Measurements from ENCODE around the gene DDB1.

DDB1 gene

DNA sequence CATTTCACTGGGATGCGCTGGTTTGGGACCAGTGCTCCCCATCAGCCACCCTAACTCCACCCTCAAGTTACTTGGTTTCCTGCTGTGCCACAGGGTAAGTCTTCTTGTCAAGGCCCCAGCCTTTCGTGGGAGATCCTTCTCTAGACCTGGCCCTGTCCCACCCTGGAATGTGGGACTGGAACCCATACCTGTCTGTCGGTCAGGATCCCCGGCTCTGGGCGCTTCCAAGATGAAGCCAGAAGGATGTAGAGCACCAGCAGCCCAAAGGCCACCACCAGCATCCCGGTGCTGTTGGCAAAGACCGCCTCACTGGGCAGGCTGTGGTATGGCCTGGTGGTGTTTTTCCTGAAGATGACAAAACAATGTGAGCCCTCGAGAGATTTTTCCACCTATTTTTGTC lies 17.9 kb upstream of the DDB1 start:
- POLR2A ChIA-PET: interaction anchor here (0.9 to 5.3 kb wide), 2 partner anchors 11 to 19 kb away, joined by 3 to 50 read pairs; partner anchors contain the start of genes CYB561A3 and TMEM138
- TF ChIP-seq ZNF384 (IDR thresholded peaks at IDR 0.05): no peak
- TF ChIP-seq LEF1 (IDR thresholded peaks at IDR 0.05; ENCODE audit: borderline replicate concordance): no peak
- no peak for TF ChIP-seq SP1 (IDR thresholded peaks at IDR 0.05)
- no peak for TF ChIP-seq NFRKB (IDR thresholded peaks at IDR 0.05)
- TF ChIP-seq CTBP1 (IDR thresholded peaks at IDR 0.05; ENCODE audit: borderline replicate concordance): no peak
- no peak for TF ChIP-seq FOXM1 (IDR thresholded peaks at IDR 0.05; ENCODE audit: borderline replicate concordance)
- no peak for TF ChIP-seq FOXA1 (IDR thresholded peaks at IDR 0.05)
- TF ChIP-seq, protein P1, sequence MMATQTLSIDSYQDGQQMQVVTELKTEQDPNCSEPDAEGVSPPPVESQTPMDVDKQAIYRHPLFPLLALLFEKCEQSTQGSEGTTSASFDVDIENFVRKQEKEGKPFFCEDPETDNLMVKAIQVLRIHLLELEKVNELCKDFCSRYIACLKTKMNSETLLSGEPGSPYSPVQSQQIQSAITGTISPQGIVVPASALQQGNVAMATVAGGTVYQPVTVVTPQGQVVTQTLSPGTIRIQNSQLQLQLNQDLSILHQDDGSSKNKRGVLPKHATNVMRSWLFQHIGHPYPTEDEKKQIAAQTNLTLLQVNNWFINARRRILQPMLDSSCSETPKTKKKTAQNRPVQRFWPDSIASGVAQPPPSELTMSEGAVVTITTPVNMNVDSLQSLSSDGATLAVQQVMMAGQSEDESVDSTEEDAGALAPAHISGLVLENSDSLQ (IDR thresholded peaks at IDR 0.05): no peak
- no peak for TF ChIP-seq ELF4 (IDR thresholded peaks at IDR 0.05)
- no peak for TF ChIP-seq TARDBP (IDR thresholded peaks at IDR 0.05)
- TF ChIP-seq HDGF (IDR thresholded peaks at IDR 0.05; ENCODE audit: borderline replicate concordance): no peak
- TF ChIP-seq ARNT (IDR thresholded peaks at IDR 0.05): no peak
- no peak for TF ChIP-seq FOXK2 (IDR thresholded peaks at IDR 0.05)
- no peak for TF ChIP-seq BHLHE40 (IDR thresholded peaks at IDR 0.05; ENCODE audit: borderline replicate concordance)
- TF ChIP-seq L3MBTL2 (conservative IDR thresholded peaks at IDR 0.05): no peak
- TF ChIP-seq SUZ12 (IDR thresholded peaks at IDR 0.05): no peak
- DNase-seq (ENCODE audit: extremely low spot score): no peak
- CTCF ChIA-PET: no interaction called here

DNA sequence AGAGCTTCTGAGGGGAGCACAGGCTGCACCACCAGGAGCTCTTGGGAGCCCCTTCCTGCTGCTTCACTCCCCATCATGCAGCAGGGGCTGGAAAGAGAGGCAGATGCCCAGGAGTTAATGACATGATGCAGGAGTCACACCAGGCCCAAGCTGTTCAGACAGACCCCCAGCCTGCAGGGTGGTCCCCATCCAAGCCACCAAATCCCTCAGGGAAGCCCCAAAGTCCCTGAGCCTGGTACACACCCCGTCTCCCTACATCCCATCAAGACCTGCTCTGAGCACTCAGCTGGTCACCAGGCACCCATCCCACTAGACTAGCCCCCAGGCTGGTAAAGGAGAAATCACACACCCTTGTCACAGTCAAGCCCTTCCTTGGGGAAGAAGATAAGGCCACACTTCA lies 17.4 kb upstream of the DDB1 start:
- no peak for TF ChIP-seq ZNF384 (IDR thresholded peaks at IDR 0.05)
- TF ChIP-seq BHLHE40 (IDR thresholded peaks at IDR 0.05; ENCODE audit: borderline replicate concordance): no peak
- no peak for TF ChIP-seq L3MBTL2 (conservative IDR thresholded peaks at IDR 0.05)
- TF ChIP-seq HDGF (IDR thresholded peaks at IDR 0.05; ENCODE audit: borderline replicate concordance): no peak
- no peak for TF ChIP-seq CTBP1 (IDR thresholded peaks at IDR 0.05; ENCODE audit: borderline replicate concordance)
- no peak for TF ChIP-seq ARNT (IDR thresholded peaks at IDR 0.05)
- no peak for TF ChIP-seq NFRKB (IDR thresholded peaks at IDR 0.05)
- TF ChIP-seq, protein P1 (IDR thresholded peaks at IDR 0.05): no peak
- TF ChIP-seq SP1 (IDR thresholded peaks at IDR 0.05): no peak
- TF ChIP-seq FOXM1 (IDR thresholded peaks at IDR 0.05; ENCODE audit: borderline replicate concordance): no peak
- no peak for TF ChIP-seq ELF4 (IDR thresholded peaks at IDR 0.05)
- no peak for TF ChIP-seq TARDBP (IDR thresholded peaks at IDR 0.05)
- no peak for TF ChIP-seq FOXK2 (IDR thresholded peaks at IDR 0.05)
- TF ChIP-seq FOXA1 (IDR thresholded peaks at IDR 0.05): no peak
- ChIA-PET POLR2A (interaction anchor here (0.9 to 5.3 kb wide), 2 partner anchors 11 to 19 kb away, joined by 3 to 50 read pairs; partner anchors contain the start of genes CYB561A3 and TMEM138), CTCF (no interaction called here)
- no peak for DNase-seq (ENCODE audit: extremely low spot score)

DNA sequence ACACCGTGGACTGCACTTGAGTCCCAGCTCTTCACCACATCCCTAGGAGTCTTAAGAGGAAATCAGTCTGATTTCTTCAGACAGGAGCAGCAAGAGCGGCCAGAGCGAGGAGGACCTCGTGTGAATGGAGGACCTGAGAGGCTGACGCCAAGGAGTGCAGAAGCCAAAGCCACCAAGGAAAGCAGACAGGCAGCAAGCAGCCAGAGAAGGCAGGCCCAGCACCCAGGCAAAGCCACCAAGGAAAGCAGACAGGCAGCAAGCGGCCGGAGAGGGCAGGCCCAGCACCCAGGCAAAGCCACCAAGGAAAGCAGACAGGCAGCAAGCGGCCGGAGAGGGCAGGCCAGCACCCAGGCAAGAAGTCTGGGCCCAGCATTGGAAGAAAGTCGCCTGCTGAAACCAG lies 17.0 kb upstream of the DDB1 start:
- TF ChIP-seq FOXK2 (IDR thresholded peaks at IDR 0.05): no peak
- no peak for TF ChIP-seq NFRKB (IDR thresholded peaks at IDR 0.05)
- no peak for TF ChIP-seq SUZ12 (IDR thresholded peaks at IDR 0.05)
- TF ChIP-seq, protein P1 (IDR thresholded peaks at IDR 0.05): no peak
- TF ChIP-seq SP1 (IDR thresholded peaks at IDR 0.05): no peak
- no peak for TF ChIP-seq HDGF (IDR thresholded peaks at IDR 0.05; ENCODE audit: borderline replicate concordance)
- TF ChIP-seq BHLHE40 (IDR thresholded peaks at IDR 0.05; ENCODE audit: borderline replicate concordance): no peak
- TF ChIP-seq ZNF384 (IDR thresholded peaks at IDR 0.05): no peak
- TF ChIP-seq FOXA1 (IDR thresholded peaks at IDR 0.05): no peak
- no peak for TF ChIP-seq ELF4 (IDR thresholded peaks at IDR 0.05)
- no peak for TF ChIP-seq CTBP1 (IDR thresholded peaks at IDR 0.05; ENCODE audit: borderline replicate concordance)
- TF ChIP-seq TARDBP (IDR thresholded peaks at IDR 0.05): no peak
- TF ChIP-seq FOXM1 (IDR thresholded peaks at IDR 0.05; ENCODE audit: borderline replicate concordance): no peak
- no peak for TF ChIP-seq ARNT (IDR thresholded peaks at IDR 0.05)
- no peak for TF ChIP-seq LEF1 (IDR thresholded peaks at IDR 0.05; ENCODE audit: borderline replicate concordance)
- TF ChIP-seq L3MBTL2 (conservative IDR thresholded peaks at IDR 0.05): no peak
- CTCF ChIA-PET: no interaction called here
- POLR2A ChIA-PET: interaction anchor here (0.9 to 5.3 kb wide), 2 partner anchors 12 to 18 kb away, joined by 3 to 50 read pairs; partner anchors contain the start of genes CYB561A3 and TMEM138
- no peak for DNase-seq (ENCODE audit: extremely low spot score)

DNA sequence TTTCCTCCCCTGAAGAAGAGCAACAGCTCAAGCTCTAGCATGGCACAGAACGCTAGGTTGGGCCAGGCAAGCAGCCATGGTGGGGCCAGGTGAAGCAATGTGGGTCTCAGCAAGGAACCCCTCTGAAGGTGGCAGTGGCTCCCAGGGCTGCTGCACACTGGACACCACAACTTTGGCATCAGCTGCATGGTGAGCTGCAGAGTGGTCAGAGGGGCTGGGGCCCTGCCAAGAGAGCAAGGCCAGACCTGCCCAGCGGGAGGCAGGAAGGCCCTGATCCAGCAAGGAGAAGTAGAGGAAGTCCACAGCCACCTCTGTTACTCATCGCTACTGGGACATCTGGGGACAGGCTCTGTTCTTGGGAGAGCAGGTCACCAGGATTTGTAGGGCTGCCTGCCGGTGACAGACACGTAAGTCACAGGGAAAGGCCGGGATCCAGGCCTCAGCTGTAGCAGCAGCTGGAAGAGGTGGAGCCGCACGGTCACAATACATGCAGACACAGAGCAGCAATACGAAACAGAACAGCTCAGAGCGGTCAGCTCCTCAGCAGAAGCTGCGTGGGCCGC lies 16.4 kb upstream of the DDB1 start:
- CTCF ChIA-PET: no interaction called here
- no peak for DNase-seq (ENCODE audit: extremely low spot score)
- POLR2A ChIA-PET: interaction anchor here (1.6 to 5.3 kb wide), 3 partner anchors 12 to 16 kb away, joined by 6 to 50 read pairs (median 9); partner anchors contain the start of genes CYB561A3 and TMEM138
- TF ChIP-seq FOXM1 (IDR thresholded peaks at IDR 0.05; ENCODE audit: borderline replicate concordance) (no peak), L3MBTL2 (conservative IDR thresholded peaks at IDR 0.05) (no peak), ELF4 (IDR thresholded peaks at IDR 0.05) (no peak), ZNF384 (IDR thresholded peaks at IDR 0.05) (no peak), NFRKB (IDR thresholded peaks at IDR 0.05) (no peak), CTBP1 (IDR thresholded peaks at IDR 0.05; ENCODE audit: borderline replicate concordance) (no peak), FOXK2 (IDR thresholded peaks at IDR 0.05) (no peak), BHLHE40 (IDR thresholded peaks at IDR 0.05; ENCODE audit: borderline replicate concordance) (no peak), ARNT (IDR thresholded peaks at IDR 0.05) (no peak), LEF1 (IDR thresholded peaks at IDR 0.05; ENCODE audit: borderline replicate concordance) (no peak), FOXA1 (IDR thresholded peaks at IDR 0.05) (no peak), TARDBP (IDR thresholded peaks at IDR 0.05) (no peak), HDGF (IDR thresholded peaks at IDR 0.05; ENCODE audit: borderline replicate concordance) (no peak), SUZ12 (IDR thresholded peaks at IDR 0.05) (no peak)
- TF ChIP-seq, protein P1 (IDR thresholded peaks at IDR 0.05): no peak
